ENCODE results near the gene ZDHHC7. TPM values are rescaled to one million over a fixed set of nuclear protein-coding genes. Genes with fewer than 3 reads are reported as not detected.

Gene ZDHHC7
- total and polyA plus RNA-seq, 2 of the 8 experiments (the other 6 are each of a cell fraction or from before 2014, with no cell fraction given) = 40.5 to 56.3 TPM

- no peak overlapping the region for H2BK120ac ChIP-seq (replicated peaks; ENCODE audit: low read depth, low read length)
- H4K91ac ChIP-seq (replicated peaks; ENCODE audit: insufficient read length, low read length) = no peak overlapping the region
- no peak overlapping the region for H2BK5ac ChIP-seq (ENCODE audit: low read depth, low read length)
- CTCF ChIA-PET (ENCODE audit: partially characterized antibody) = interaction anchor here (0.5 to 1.4 kb wide), 7 partner anchors 10 to 169 kb away, joined by 3 to 11 read pairs (median 3); no protein-coding TSS in a partner anchor
- POLR2A ChIA-PET (ENCODE audit: partially characterized antibody) = no interaction called here
- no peak overlapping the region for H2BK12ac ChIP-seq (ENCODE audit: low read depth, low read length)
- 85% methylated on average over 17 of the region's 17 CpGs; no CpG with 5 or more reads in 1 of the 2 experiments for WGBS, 2 experiments (ENCODE audit: extremely low coverage in 1 of 2, insufficient coverage in 1 of 2, insufficient read length in 1 of 2, insufficient replicate concordance in 2 of 2, low coverage in 1 of 2, low lambda C conversion rate in 2 of 2, missing lambda C conversion rate in 1 of 2)
- peaks cover 0 to 2% of the 10 kb centered on the region in 2 experiments for H4K20me1 ChIP-seq (replicated peaks in 1 of 2; ENCODE audit: control insufficient read depth in 1 of 2, insufficient read depth in 2 of 2, low read length in 2 of 2)
- H4K8ac ChIP-seq (ENCODE audit: extremely low read depth, insufficient read depth, low read length) = no peak overlapping the region
- H3K23ac ChIP-seq (ENCODE audit: insufficient read length) = no peak overlapping the region
- no peak overlapping the region for H3K18ac ChIP-seq (ENCODE audit: extremely low read depth, low read length)
- H2BK20ac ChIP-seq (ENCODE audit: low read length) = no peak overlapping the region
- H2BK15ac ChIP-seq (ENCODE audit: low read length) = no peak overlapping the region
- FAIRE-seq = no peak
- H4K5ac ChIP-seq (ENCODE audit: insufficient read length, low read depth, low read length) = no peak overlapping the region
- no peak overlapping the region for H3K4me3 ChIP-seq (ENCODE audit: extremely low read depth in 1 of 4, insufficient read depth in 2 of 4, low read depth in 3 of 4, low read length in 4 of 4)
- H3K14ac ChIP-seq (ENCODE audit: insufficient read length) = no peak overlapping the region
- H3K9me3 ChIP-seq (ENCODE audit: insufficient read depth in 2 of 2, low read depth in 1 of 2, low read length in 1 of 2) = no peaks in the 10 kb centered on the region
- no peaks in the 10 kb centered on the region for H3K23me2 ChIP-seq (ENCODE audit: low read depth, low read length)
- H2AK5ac ChIP-seq (ENCODE audit: low read depth, low read length) = no peak overlapping the region
- H3K27ac ChIP-seq (ENCODE audit: low read depth, low read length) = no peak overlapping the region
- no peak overlapping the region for H3K4me2 ChIP-seq (ENCODE audit: insufficient read depth in 1 of 2, low read depth in 2 of 2, low read length in 2 of 2)
- no peaks in the 10 kb centered on the region for H3K79me2 ChIP-seq (ENCODE audit: control insufficient read depth in 1 of 2, insufficient read depth in 2 of 2, low read length in 2 of 2)
- 0 out of 7 replicates have a peak, but pooled peaks cover 0 to 2% (median 0%) of the 10 kb centered on the region in 4 experiments for H3K4me1 ChIP-seq (replicated peaks in 1 of 4; ENCODE audit: control insufficient read depth in 3 of 4, insufficient read depth in 4 of 4, low read length in 3 of 4)
- H2AFZ ChIP-seq (ENCODE audit: low read length) = no peak overlapping the region
- no peak overlapping the region for H3K4ac ChIP-seq (replicated peaks; ENCODE audit: insufficient read length, low read depth, low read length)
- no peaks in the 10 kb centered on the region for H3K27me3 ChIP-seq (replicated peaks in 1 of 4; ENCODE audit: control insufficient read depth in 3 of 4, extremely low read depth in 1 of 4, insufficient read depth in 3 of 4, low read length in 3 of 4)
- no peak overlapping the region for H3K56ac ChIP-seq (replicated peaks; ENCODE audit: insufficient read length, low read depth, low read length)
- H3K36me3 ChIP-seq (ENCODE audit: control insufficient read depth in 2 of 4, insufficient read depth in 4 of 4, low read length in 3 of 4) = no peaks in the 10 kb centered on the region
- H3K9ac ChIP-seq (replicated peaks in 1 of 4; ENCODE audit: extremely low read depth in 1 of 4, low read depth in 3 of 4, low read length in 3 of 4) = no peak overlapping the region
- H3K79me1 ChIP-seq (ENCODE audit: low read depth, low read length) = peaks cover 2% of the 10 kb centered on the region; the same call in 1 of the 2 replicates
- no peak for DNase-seq (ENCODE audit: low read depth in 1 of 2, low spot score in 2 of 2)
- TF ChIP-seq MAX (IDR thresholded peaks at IDR 0.05) (no peak), JUN (IDR thresholded peaks at IDR 0.05; ENCODE audit: low read depth, low read length) (no peak), SIRT6 (IDR thresholded peaks at IDR 0.05; ENCODE audit: low read length) (no peak), RBBP5 (IDR thresholded peaks at IDR 0.05; ENCODE audit: borderline replicate concordance, low read depth, low read length) (no peak), USF2 (IDR thresholded peaks at IDR 0.05; ENCODE audit: low read length) (no peak), MAFK (IDR thresholded peaks at IDR 0.05; ENCODE audit: low read depth, low read length) (no peak), SIX5 (IDR thresholded peaks at IDR 0.05; ENCODE audit: low read depth, low read length) (no peak), EGR1 (IDR thresholded peaks at IDR 0.05; ENCODE audit: borderline replicate concordance, low read depth, low read length) (no peak), POLR2A (IDR thresholded peaks at IDR 0.05; ENCODE audit: control extremely low read depth in 1 of 2, low read depth in 2 of 2, low read length in 2 of 2) (no peak), E2F6 (IDR thresholded peaks at IDR 0.05) (no peak), TCF12 (IDR thresholded peaks at IDR 0.05; ENCODE audit: low read depth, low read length) (no peak)
Observed at GRCh38 chr16:84959784-84960417, 51.4 kb downstream of the ZDHHC7 start.

All from H1 (cell line).